Activated CD8-positive, alpha-beta memory T cell treated with anti-CD3 and anti-CD28 coated beads for 36 hours (primary cell): ENCODE measurements around the gene BIK. TPM values are rescaled to one million over a fixed set of nuclear protein-coding genes. Genes with fewer than 3 reads are reported as not detected.
"Not testable (repeated sequence)": the region's sequence is repeated elsewhere in the genome, so short reads cannot be mapped to it uniquely, and the experiment has no call there.

Experiments used
- CTCF ChIA-PET: fragments of 350-600 bp; sonication (Branson Sonifier 250); formaldehyde crosslinking; loops from one replicate; lab custom pipeline; 2021; ENCODE audit warnings: antibody characterized with exemption; lab: Charles Lee
- POLR2A ChIA-PET: fragments of 350-600 bp; sonication (Branson Sonifier 250); formaldehyde crosslinking; loops from one replicate; lab custom pipeline; 2021; ENCODE audit warnings: antibody characterized with exemption; lab: Charles Lee
- total RNA-seq, 2 experiments: library from RNA; stranded (reverse); gene quantifications; one replicate each; pipeline ENCODE4 v1.2.3, GENCODE V29; 2021

BIK gene
- total RNA-seq, 2 experiments from 2014 or later, result 3.5 to 4.4 TPM

DNA sequence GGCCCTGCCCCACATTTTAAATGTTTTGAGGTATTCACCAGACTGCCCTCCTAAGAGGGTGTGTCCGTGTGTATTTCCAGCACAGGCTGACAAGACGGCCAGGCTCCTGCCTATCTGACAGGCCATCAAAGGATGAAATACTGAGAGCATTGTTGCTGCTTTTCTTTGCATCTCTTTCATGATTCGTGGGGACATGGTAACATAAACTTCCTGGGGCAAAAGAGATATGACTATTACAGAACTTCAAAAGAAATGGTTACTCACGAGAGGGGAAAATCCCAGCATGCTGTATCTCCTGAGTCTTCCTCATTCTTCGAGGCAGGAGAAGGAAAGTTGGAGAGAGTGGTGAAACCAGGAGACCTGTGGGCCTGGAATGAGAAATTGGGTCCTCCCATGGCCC, 10.3 kb upstream of the BIK start:
- ChIA-PET POLR2A (no interaction called here), CTCF (no interaction called here)

DNA sequence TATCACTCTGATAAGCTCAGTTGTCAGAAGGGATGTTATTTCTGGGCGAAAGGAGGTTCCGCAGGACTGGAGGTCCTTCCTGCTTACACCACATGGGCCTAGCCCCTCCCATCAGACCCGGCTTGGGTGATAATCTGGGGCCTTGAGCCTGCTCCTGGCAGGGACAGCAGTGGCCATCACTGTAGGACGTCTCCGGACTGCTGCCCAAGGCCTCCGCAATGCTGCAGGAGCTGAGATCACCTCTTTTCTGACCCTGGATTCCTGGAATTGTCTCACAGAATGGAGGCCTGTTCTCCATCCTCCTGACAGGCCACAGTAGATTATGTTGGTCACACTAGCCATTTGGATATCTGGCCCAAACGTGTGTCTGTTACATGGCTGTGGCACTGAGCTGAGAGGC, 9.2 kb upstream of the BIK start:
- ChIA-PET CTCF (interaction anchor here (0.6 kb wide), 1 partner anchor 21 kb away, joined by 3 read pairs; no protein-coding TSS in a partner anchor), POLR2A (no interaction called here)

DNA sequence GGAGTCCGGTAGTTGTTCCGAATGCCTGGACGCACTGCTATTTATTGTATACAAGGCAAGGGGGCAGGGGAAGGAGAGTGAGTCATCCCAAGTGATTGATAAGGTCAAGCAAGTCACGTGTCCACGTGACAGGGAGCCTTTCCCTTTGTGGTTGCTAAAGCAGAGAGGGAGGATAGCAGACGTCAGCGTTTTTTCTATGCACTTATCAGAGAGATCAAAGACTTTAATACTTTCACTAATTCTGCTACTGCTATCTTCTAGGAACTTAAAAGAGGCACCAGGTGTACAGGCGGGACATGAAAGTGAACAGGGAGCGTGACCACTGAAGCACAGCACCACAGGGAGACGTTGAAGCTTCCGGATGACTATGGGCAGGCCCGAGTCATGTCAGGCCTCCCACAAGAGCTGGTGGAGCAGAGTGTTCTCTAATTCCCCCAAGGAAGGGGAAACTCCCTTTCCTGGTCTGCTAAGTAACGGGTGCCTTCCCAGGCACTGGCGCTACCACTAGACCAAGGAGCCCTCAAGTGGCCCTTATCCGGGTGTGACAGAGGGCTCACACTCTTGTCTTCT, 6.4 kb upstream of the BIK start:
- CTCF ChIA-PET, POLR2A ChIA-PET: not testable (repeated sequence)

DNA sequence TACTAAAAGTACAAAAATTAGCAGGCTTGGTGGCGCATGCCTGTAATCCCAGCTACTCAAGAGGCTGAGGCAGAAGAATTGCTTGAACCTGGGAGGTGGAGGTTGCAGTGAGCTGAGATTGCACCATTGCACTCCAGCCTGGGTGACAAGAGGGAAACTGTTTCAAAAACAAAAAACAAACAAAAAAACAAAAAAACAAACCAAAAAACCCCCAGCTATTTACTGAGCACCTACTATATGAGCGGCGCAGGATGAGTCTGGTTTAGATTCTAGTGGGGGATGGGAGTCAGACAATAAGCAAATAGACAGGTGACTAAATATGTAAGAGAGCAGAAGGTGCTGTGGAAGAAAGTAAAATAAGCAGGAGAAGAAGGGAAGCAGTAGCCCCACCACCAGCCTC, 5.6 kb upstream of the BIK start:
- POLR2A ChIA-PET, CTCF ChIA-PET: not testable (repeated sequence)

DNA sequence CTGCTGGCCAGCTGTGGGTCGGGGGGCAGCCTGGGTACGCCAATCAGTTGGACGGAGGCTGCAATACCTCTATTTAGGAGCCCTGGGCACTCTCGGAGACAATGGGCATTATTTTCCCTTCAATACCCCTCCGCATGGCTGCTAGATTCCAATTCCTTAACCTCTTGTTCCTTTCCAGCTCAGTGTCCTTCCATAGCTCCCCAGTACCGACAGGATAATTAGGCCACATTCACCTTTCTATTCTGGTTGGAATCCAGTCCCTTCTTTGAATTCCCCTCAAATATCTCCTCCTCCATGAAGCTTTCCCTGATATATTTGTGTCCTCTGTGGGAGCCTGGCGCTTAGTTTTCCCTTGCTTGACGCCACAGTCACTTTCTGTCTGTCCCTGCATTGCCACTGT, 4.2 kb upstream of the BIK start:
- CTCF ChIA-PET, result no interaction called here
- POLR2A ChIA-PET, result no interaction called here

DNA sequence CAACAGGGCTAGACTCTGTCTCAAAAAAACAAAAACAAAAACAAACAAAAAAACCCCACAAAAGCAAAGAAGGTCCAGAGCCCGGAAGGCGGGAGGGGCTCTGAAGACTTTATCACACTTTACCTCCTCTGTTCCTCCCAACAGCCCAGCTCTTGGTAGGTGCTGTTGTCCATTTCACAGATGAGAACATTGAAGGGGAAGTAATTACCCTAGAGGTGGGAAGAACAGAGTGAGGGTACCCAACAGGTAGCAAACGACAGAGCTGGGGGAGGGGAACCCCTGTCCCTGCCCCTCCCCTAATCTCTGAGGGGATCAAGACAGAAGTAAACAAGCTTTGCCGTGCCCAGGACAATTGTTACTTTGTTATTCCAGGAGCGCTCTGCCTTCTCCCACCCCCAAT, 1.0 kb upstream of the BIK start:
- ChIA-PET POLR2A (no interaction called here), CTCF (no interaction called here)

DNA sequence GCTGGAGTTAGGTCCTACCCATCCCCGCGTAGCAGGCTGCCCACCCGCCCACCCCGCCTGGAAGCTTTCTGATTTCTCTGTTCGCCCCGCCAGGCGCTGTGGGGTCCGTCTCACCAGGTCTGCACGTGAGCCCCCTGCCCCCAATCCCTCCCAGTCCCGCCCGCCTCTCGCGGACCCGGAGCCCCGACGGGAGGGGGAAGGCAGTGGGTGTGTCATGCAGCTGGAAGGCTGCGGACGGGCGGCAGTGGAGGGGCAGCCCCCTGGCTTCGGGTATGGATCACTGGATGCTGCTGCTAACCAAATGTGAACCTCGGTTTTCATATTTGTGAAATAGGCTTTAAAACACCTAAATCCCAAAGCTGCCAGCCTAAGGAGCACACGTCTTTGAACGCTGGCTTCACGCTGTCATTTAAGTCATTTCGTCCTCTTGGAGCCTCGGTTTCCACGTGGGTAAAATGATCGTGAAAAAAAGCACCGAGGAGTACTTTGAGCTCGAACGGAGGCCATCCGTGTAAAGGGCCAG, 568 bp upstream of the BIK start:
- CTCF ChIA-PET, result no interaction called here

DNA sequence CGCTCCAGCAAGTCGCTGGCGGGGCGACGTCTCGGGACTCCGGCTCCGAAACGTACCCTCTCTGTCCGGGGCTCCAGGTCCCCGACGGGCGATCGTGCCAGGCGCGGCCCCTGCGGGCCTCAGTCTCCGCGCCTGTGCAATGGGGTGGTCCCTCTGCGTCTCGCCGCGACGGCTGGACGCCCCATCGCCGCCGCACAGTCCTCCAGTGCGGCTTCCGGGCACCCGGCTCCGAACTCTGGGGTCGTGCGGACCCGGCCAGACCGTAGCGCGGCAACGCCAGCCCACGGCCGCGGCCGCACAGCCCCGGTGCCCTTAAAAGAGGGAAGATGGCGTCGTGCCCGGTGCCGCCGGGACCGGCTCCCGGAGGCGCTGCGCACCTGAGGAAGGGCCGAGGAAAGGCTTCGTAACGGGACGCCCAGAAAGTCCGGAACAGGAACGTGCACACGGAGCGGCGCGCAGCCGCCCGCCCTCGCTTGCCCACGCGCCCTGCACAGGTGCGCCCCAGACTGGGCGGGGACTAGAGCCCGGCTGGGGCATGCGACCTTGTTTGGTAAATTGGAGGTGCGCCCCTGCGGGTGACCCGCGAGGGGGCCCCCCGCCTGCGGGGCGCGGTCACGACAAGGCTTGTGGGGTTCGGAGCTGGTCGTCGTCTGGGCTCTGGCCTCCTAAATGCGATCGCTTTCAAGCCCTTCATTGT, 525 bp downstream of the BIK start:
- POLR2A ChIA-PET, result no interaction called here

More for the DNA sequence above, 568 bp upstream of the BIK start:
- POLR2A ChIA-PET, result no interaction called here

DNA sequence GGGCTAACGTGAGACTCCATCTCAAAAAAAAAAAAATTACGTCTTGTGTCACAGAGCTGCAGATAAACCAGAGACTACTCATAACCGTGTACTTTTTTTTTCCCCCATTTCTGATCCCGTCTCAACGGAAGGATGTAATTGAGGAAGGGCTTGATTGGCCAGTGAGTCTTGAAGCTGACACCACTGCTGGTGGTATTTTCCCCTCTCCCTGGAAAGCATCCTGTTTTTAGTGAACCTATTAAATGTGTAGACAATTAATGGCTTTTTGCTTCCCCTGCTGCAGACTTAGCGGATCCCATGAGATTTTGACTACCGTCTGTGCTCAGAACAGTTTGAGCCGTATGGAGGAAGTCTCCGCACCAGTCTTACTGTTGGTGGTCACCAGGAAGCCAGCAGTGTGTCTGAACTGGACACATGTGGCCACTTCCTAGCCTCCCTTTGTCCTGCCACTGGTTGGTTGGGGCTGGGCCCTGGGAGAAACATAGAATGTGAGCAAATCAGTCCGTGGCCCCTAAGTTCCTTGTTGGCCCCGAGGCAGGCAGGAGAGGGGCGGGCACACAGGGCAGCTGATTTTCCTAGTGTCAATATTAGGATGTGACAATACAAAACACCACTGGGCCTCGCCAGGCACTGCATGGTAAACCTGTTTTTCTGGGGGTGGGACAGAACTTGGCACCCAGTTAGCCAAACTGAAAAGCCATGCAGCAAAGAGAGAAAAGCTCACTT, 3.1 kb downstream of the BIK start:
- CTCF ChIA-PET, result no interaction called here
- POLR2A ChIA-PET, result no interaction called here

More for the DNA sequence above, 525 bp downstream of the BIK start:
- CTCF ChIA-PET, result no interaction called here

DNA sequence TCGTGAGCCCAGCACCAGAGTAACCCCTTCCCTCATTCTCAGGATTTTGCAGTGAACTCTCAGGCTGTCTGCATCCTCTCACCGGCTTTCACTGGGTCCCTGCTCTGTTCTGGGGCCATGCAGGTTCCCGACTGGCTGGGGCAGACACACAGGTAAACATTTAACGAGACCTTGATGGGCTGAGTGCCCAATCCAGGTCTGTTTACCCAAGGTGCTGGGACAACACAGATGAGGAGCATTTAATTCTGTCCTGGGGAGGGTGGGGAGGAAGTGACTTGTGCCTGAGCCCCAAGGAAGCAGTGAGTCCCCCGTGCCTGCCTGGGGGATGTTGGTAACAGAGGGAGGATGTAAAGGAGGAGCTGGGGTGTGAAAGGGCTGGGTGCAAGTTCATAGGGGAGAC, 4.4 kb downstream of the BIK start:
- ChIA-PET CTCF (no interaction called here), POLR2A (no interaction called here)

DNA sequence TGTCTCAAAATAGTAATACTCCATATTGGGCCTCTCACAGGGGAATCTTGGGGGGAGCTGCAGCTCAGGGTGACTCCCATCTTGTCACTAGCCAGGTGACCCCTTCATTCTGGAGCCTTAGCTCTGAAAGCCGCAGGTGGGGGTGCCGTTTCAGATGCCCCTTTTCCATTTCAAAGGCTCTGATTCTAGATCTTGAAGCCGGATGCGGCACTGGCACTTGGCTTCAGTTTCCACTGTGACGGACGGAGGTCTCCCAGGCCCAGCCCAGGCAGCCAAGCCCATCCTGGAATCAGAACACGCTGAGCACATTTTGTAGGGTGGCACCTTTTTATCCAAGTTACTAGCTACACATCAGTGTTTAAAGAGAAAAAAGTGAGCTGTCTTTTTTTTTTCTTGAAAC, 6.4 kb downstream of the BIK start:
- CTCF ChIA-PET, result no interaction called here

DNA sequence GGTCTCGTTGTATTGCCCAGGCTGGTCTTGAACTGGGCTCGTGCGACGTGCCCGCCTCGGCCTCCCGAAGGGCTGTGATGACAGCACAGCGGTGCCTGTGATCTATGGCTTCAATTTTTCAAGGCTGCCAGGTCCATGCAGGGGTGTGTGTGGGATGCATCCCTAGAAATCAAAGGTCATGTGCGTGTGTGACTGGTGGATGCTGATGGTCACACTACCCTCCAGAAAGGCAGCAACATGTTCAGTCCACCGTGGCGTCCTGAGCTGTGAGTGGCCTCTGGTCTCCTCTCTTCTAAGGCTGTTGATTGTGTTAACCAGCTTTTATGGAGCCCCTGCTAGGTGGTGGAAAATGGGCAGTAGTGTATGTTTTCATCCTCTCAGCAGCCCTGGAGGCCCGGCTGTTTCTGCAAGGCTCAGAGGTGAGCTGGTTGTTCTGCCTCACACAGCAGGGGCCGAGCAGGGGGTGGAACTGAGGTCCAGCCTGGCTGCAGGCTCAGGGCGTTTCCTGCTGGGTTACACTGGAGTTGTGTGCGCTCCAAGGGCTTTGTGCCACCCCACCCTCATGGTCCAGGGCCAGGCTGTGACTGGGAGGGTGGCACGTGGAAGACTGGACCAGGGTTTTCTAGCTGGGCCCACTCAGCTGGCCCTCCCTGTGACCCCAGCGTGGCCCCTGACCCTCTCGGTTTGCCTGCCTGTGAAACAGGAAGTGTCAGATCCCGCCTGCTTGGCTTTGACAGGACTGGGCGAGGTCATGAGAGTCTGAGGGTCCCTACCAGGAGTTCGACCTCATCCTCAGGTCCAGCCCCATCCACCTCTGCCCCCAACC, 7.7 kb downstream of the BIK start:
- CTCF ChIA-PET, result no interaction called here
- POLR2A ChIA-PET, result no interaction called here

More for the DNA sequence above, 6.4 kb downstream of the BIK start:
- POLR2A ChIA-PET, result no interaction called here

DNA sequence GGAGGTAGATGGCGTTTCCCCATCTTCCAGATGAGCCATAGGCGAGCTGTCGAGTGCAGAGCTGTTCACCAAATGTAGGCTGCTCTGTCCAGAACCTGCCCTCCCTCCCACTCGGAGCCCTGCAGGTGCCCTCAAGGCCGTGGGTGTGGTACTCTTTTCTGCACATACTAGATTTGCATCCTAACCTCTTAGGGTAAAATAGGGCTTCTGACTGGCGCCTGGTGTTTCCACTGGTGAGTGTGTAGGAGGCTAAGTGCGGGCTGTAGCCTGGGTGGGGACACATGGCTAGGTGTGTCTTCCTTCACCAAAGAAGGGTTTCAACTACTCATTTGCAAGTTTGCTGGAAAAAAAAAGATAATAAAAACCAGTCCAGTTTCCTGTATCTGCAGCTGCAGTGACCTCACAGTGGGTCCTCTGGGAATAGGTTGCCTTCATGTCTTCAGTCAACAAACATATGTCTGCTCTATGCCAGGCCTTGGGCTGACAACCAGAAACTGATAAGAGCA, 8.5 kb downstream of the BIK start:
- ChIA-PET POLR2A (no interaction called here), CTCF (no interaction called here)

DNA sequence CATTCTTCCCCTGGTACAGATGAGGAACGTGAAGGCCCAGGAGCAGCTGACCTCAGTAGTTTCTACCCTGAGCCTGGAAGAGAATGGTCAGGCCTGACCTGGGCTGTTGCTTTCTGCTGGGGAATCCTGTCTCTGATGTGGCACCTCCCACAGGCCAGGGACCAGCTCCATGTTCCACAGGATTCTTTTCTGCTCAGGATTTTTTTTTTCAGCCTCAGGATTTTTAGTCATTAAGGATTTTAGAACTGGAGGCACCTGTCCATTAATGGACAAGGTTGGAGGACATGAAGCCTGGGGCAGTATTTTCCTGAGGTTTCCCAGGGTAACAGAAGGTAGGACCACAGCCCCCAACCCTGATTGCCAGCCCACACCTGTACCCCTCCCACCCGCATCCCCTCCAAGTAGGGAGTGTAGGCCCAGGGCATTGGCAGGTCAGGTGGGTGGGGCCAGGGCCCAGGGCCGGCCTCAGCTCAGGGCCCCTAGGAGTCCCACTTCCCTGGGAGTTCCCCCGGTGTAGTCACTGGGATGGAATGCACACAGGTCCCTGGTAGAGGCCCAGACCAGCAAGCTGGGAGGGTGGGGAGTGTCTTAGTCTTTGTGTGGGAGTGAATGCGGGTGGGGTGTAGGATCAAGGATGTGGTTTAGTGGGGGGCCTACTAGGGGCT, 16.1 kb downstream of the BIK start:
- POLR2A ChIA-PET, result no interaction called here
- CTCF ChIA-PET, result interaction anchor here (0.7 kb wide), 1 partner anchor 65 kb away, joined by 4 read pairs; no protein-coding TSS in a partner anchor

DNA sequence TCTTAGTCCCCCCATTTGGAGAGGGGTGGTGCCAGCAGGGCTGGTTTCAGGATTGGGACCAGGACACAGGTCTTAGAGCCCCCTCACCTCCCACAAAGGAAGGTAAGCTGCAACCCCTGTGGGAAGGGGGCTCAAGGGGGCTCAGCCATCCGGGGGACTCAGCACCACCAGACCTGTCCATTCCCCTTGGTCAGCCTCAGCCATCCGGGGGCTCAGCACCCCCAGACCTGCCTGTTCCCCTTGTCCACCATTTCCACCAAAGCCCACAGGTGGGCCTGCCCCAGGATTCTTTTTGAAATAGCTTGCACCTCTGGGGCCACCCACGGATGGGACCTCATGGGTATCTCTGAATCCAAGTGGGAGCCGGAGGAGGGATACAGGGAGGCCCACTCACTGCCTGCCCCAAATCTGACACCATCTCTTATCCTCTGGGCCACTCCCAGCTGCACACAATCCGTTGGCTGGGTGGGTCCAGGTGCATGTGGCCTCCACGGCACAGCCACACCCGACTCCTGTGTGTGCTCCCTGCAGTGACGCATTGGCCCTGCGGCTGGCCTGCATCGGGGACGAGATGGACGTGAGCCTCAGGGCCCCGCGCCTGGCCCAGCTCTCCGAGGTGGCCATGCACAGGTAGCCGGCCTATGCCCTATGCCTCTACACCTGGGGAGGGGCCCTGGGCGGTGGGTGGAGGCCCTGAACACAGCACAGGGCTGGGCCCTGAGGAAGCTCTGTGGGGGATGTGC, 16.8 kb downstream of the BIK start:
- ChIA-PET CTCF (no interaction called here), POLR2A (no interaction called here)

DNA sequence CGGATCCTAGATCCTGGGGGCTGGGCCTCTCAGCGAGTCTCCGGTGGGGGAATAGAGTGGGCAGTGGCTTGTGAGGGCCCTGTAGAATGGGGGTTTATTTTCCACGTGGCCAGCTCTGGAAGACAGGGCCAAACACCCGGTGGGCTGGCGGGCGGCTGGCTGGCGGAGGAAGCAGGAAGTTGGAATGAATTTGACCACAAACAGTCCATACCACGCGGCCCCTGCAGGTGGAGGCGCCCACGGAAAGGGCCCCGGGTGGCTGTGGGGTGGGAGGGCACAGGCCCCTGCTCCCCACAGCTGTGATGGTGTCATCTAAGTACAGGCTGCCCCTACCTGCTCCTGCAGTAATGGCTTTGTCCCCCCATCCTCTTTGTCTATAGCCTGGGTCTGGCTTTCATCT, 17.6 kb downstream of the BIK start:
- ChIA-PET POLR2A (no interaction called here), CTCF (no interaction called here)

DNA sequence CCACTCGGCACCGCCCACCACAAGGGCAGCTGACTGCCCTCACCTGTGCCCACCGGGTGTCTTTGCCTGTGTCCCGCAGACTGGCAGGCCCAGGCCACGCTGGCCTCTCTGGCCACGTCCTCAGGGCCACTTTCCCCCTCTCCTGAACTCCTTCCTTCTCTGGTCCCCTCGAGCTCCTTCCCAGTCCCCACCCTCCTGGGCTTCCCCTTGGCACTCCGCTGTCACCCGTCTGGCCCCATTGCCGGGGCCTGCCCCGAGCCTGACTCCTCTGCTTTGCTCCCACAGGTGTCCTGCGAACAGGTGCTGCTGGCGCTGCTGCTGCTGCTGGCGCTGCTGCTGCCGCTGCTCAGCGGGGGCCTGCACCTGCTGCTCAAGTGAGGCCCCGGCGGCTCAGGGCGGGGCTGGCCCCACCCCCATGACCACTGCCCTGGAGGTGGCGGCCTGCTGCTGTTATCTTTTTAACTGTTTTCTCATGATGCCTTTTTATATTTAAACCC, 18.4 kb downstream of the BIK start:
- ChIA-PET CTCF (interaction anchor here (0.6 kb wide), 1 partner anchor 20 kb away, joined by 3 read pairs; no protein-coding TSS in a partner anchor), POLR2A (no interaction called here)
